GM23338 (cell line): ENCODE results near the gene DTNA. TPM values are rescaled to one million over a fixed set of nuclear protein-coding genes. Genes with fewer than 3 reads are reported as not detected.

Source experiments
- ATAC-seq: fragments of 200-7000 bp; cut with Tn5 transposase; 3 replicates; pipeline ENCODE4 v1.9.1; 2020
- DNase-seq: peaks from one replicate; pipeline ENCODE4 v3.0.0-alpha.2; 2015; ENCODE audit warnings: low spot score
- H2AFZ ChIP-seq: fragments of 200-600 bp; sonication (generic); 2 replicates; pipeline ENCODE4 v1.8.0; 2016; ENCODE audit warnings: antibody characterized with exemption, mild to moderate bottlenecking, moderate library complexity
- H3F3A ChIP-seq: fragments of 200-600 bp; sonication (generic); replicated peaks from 2 replicates; pipeline ENCODE4 v1.8.0; 2017; ENCODE audit warnings: antibody characterized with exemption, mixed run types, low read depth
- H3K27ac ChIP-seq: fragments of 200-600 bp; sonication (generic); 2 replicates; pipeline ENCODE4 v1.6.1; 2016; ENCODE audit warnings: low read depth
- H3K27me3 ChIP-seq: fragments of 200-600 bp; sonication (generic); 2 replicates; pipeline ENCODE4 v1.8.0; 2016; ENCODE audit warnings: mild to moderate bottlenecking, mixed run types, moderate library complexity; ENCODE audit not compliant: insufficient read depth
- H3K36me3 ChIP-seq: fragments of 200-600 bp; sonication (generic); 2 replicates; pipeline ENCODE4 v1.8.0; 2016; ENCODE audit warnings: mild to moderate bottlenecking; ENCODE audit not compliant: insufficient read depth
- H3K4me1 ChIP-seq: fragments of 200-600 bp; sonication (generic); 2 replicates; pipeline ENCODE4 v1.8.0; 2016; ENCODE audit warnings: mild to moderate bottlenecking, moderate library complexity; ENCODE audit not compliant: insufficient read depth
- H3K4me2 ChIP-seq: fragments of 200-600 bp; sonication (generic); 2 replicates; pipeline ENCODE4 v1.7.1; 2017; ENCODE audit warnings: mixed run types
- H3K4me3 ChIP-seq: fragments of 200-600 bp; sonication (generic); 2 replicates; pipeline ENCODE4 v1.6.1; 2016; ENCODE audit warnings: mixed run types
- H3K79me2 ChIP-seq: fragments of 200-600 bp; sonication (generic); replicated peaks from 2 replicates; pipeline ENCODE4 v1.8.0; 2017; ENCODE audit warnings: mild to moderate bottlenecking; ENCODE audit not compliant: insufficient read depth
- H3K9me2 ChIP-seq: fragments of 200-600 bp; sonication (generic); 2 replicates; pipeline ENCODE4 v1.8.0; 2017; ENCODE audit not compliant: insufficient read depth
- H4K20me1 ChIP-seq: fragments of 200-600 bp; sonication (generic); replicated peaks from 2 replicates; pipeline ENCODE4 v1.8.0; 2017; ENCODE audit warnings: mild to moderate bottlenecking; ENCODE audit not compliant: insufficient read depth
- H3K27ac Mint-ChIP-seq: 2 replicates; pipeline ENCODE4 v1.8.0; 2020; ENCODE audit warnings: inconsistent platforms, mild to moderate bottlenecking, moderate library complexity, mixed read lengths
- H3K27me3 Mint-ChIP-seq: 3 replicates; pipeline ENCODE4 v1.8.0; 2022; ENCODE audit warnings: low read depth, mild to moderate bottlenecking, moderate library complexity, mixed read lengths, inconsistent platforms; ENCODE audit not compliant: insufficient read depth, poor library complexity
- H3K36me3 Mint-ChIP-seq: 3 replicates; pipeline ENCODE4 v1.8.0; 2021; ENCODE audit warnings: low read depth, mild to moderate bottlenecking, inconsistent platforms, moderate library complexity, mixed read lengths
- H3K4me1 Mint-ChIP-seq: 3 replicates; pipeline ENCODE4 v1.8.0; 2020; ENCODE audit warnings: mild to moderate bottlenecking, inconsistent platforms, mixed read lengths
- H3K4me3 Mint-ChIP-seq: 3 replicates; pipeline ENCODE4 v1.8.0; 2021; ENCODE audit warnings: moderate library complexity, mild to moderate bottlenecking, inconsistent platforms, mixed read lengths
- H3K9me3 Mint-ChIP-seq: 3 replicates; pipeline ENCODE4 v1.8.0; 2020; ENCODE audit warnings: moderate library complexity, mild to moderate bottlenecking, inconsistent platforms, mixed read lengths
- CREB1 ChIP-seq: fragments of 250-450 bp; sonication (Bioruptor Pico); IDR thresholded peaks from 2 replicates; pipeline ENCODE4 v1.5.0; 2020; ENCODE audit warnings: low read depth, mild to moderate bottlenecking, moderate library complexity
- CTCF ChIP-seq, 2 experiments: fragments of 200-600 bp in 1 of 2; sonication (generic) in 1 of 2; conservative IDR thresholded peaks; 2 replicates each; pipeline versions ENCODE4 v1.5.1 to v1.6.1; 2016 to 2017; ENCODE audit warnings: antibody characterized with exemption in 2 of 2, low read depth in 2 of 2, mild to moderate bottlenecking in 2 of 2, moderate library complexity in 1 of 2
- EZH2 ChIP-seq: fragments of 200-600 bp; sonication (generic); IDR thresholded peaks from one replicate; pipeline ENCODE4 v1.8.0; 2017; ENCODE audit warnings: antibody characterized with exemption, mild to moderate bottlenecking, low read depth; ENCODE audit not compliant: unreplicated experiment
- JUNB ChIP-seq: IDR thresholded peaks from one replicate; pipeline ENCODE4 v1.6.1; 2016; ENCODE audit warnings: antibody characterized with exemption; ENCODE audit not compliant: unreplicated experiment
- STAT1 ChIP-seq: IDR thresholded peaks from one replicate; pipeline ENCODE4 v1.6.1; 2016; ENCODE audit warnings: antibody characterized with exemption; ENCODE audit not compliant: unreplicated experiment
- polyA plus RNA-seq: library from polyadenylated mRNA; unstranded; fragments of >200 nt; fragmentation: Nextera tagmentation; extraction: Ambion mirVana; gene quantifications from 2 replicates; pipeline ENCODE4 v1.2.1, GENCODE V29; 2016
- total RNA-seq: library from RNA; depleted of rRNA; stranded (reverse); fragments of >200 nt; shearing (Covaris generic); gene quantifications from 2 replicates; pipeline ENCODE4 v1.2.3, GENCODE V29; 2014
- TF ChIP-seq, protein P1 (sequence below): fragments of 250-450 bp; sonication (Bioruptor Pico); IDR thresholded peaks from 2 replicates; pipeline ENCODE4 v1.5.0; 2020; ENCODE audit warnings: mild to moderate bottlenecking, moderate library complexity
- TF ChIP-seq, protein P2 (sequence below): IDR thresholded peaks from one replicate; pipeline ENCODE4 v1.6.1; 2018; ENCODE audit warnings: antibody characterized with exemption; ENCODE audit not compliant: unreplicated experiment

DTNA gene
- total and polyA plus RNA-seq, 2 experiments from 2014 or later, result 11.5 to 25.1 TPM

GRCh38 chr18:34857320-34857719, 147.2 kb downstream of the DTNA start:
- Histone ChIP-seq H3K9me2 (0 out of 2 replicates have a peak, but pooled peaks cover 8% of the 10 kb centered on the region), H3K4me3 (no peak overlapping the region), H3F3A (no peaks in the 10 kb centered on the region), H3K4me1 (no peaks in the 10 kb centered on the region), H3K27ac (no peak overlapping the region), H3K36me3 (no peaks in the 10 kb centered on the region), H3K79me2 (no peaks in the 10 kb centered on the region), H3K4me2 (no peak overlapping the region), H3K27me3 (no peaks in the 10 kb centered on the region), H4K20me1 (no peaks in the 10 kb centered on the region), H2AFZ (no peak overlapping the region)
- H3K9me3 Mint-ChIP-seq, result no peaks in the 10 kb centered on the region
- H3K36me3 Mint-ChIP-seq, result peaks cover 11% of the 10 kb centered on the region; the same call in 2 of the 3 replicates
- H3K4me3 Mint-ChIP-seq, result no peak overlapping the region
- H3K27me3 Mint-ChIP-seq, result no peaks in the 10 kb centered on the region
- TF ChIP-seq, protein P1, sequence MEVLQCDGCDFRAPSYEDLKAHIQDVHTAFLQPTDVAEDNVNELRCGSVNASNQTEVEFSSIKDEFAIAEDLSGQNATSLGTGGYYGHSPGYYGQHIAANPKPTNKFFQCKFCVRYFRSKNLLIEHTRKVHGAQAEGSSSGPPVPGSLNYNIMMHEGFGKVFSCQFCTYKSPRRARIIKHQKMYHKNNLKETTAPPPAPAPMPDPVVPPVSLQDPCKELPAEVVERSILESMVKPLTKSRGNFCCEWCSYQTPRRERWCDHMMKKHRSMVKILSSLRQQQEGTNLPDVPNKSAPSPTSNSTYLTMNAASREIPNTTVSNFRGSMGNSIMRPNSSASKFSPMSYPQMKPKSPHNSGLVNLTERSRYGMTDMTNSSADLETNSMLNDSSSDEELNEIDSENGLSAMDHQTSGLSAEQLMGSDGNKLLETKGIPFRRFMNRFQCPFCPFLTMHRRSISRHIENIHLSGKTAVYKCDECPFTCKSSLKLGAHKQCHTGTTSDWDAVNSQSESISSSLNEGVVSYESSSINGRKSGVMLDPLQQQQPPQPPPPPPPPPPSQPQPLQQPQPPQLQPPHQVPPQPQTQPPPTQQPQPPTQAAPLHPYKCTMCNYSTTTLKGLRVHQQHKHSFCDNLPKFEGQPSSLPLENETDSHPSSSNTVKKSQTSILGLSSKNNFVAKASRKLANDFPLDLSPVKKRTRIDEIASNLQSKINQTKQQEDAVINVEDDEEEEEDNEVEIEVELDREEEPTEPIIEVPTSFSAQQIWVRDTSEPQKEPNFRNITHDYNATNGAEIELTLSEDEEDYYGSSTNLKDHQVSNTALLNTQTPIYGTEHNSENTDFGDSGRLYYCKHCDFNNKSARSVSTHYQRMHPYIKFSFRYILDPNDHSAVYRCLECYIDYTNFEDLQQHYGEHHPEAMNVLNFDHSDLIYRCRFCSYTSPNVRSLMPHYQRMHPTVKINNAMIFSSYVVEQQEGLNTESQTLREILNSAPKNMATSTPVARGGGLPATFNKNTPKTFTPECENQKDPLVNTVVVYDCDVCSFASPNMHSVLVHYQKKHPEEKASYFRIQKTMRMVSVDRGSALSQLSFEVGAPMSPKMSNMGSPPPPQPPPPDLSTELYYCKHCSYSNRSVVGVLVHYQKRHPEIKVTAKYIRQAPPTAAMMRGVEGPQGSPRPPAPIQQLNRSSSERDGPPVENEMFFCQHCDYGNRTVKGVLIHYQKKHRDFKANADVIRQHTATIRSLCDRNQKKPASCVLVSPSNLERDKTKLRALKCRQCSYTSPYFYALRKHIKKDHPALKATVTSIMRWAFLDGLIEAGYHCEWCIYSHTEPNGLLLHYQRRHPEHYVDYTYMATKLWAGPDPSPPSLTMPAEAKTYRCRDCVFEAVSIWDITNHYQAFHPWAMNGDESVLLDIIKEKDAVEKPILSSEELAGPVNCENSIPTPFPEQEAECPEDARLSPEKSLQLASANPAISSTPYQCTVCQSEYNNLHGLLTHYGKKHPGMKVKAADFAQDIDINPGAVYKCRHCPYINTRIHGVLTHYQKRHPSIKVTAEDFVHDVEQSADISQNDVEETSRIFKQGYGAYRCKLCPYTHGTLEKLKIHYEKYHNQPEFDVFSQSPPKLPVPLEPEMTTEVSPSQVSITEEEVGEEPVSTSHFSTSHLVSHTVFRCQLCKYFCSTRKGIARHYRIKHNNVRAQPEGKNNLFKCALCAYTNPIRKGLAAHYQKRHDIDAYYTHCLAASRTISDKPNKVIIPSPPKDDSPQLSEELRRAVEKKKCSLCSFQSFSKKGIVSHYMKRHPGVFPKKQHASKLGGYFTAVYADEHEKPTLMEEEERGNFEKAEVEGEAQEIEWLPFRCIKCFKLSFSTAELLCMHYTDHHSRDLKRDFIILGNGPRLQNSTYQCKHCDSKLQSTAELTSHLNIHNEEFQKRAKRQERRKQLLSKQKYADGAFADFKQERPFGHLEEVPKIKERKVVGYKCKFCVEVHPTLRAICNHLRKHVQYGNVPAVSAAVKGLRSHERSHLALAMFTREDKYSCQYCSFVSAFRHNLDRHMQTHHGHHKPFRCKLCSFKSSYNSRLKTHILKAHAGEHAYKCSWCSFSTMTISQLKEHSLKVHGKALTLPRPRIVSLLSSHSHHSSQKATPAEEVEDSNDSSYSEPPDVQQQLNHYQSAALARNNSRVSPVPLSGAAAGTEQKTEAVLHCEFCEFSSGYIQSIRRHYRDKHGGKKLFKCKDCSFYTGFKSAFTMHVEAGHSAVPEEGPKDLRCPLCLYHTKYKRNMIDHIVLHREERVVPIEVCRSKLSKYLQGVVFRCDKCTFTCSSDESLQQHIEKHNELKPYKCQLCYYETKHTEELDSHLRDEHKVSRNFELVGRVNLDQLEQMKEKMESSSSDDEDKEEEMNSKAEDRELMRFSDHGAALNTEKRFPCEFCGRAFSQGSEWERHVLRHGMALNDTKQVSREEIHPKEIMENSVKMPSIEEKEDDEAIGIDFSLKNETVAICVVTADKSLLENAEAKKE, result no peak
- no peak for TF ChIP-seq CTCF (conservative IDR thresholded peaks at IDR 0.05; ENCODE audit: low read depth in 2 of 2)
- TF ChIP-seq JUNB, result no peak
- DNase-seq, result no peak
- no peak overlapping the region for H3K27ac Mint-ChIP-seq
- peaks cover 4% of the 10 kb centered on the region; the same call in 2 of the 3 replicates for H3K4me1 Mint-ChIP-seq
- ATAC-seq, result no peak

DNA sequence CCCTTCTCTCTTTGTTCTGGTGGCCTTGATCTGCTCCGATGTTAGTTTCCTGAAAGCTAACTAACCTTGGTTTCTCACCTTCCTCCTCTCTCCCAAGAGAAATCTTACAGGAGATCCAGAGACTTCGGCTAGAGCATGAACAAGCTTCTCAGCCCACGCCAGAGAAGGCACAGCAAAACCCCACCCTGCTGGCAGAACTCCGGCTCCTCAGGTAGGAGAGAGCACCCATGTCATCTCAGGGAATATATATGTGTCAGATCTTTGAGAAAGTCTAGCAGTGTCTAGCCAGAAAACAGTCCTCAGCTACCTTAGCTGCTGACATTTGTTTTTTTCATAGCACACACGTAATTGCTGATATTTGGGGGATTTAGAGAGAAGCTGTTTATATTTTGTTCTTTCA, 148.1 kb downstream of the DTNA start:
- Histone ChIP-seq H3K4me1 (no peaks in the 10 kb centered on the region), H3K27ac (no peak overlapping the region), H3K79me2 (no peaks in the 10 kb centered on the region), H3K4me2 (no peak overlapping the region), H2AFZ (no peak overlapping the region), H4K20me1 (no peaks in the 10 kb centered on the region), H3K4me3 (no peak overlapping the region), H3K9me2 (0 out of 2 replicates have a peak, but pooled peaks cover 3% of the 10 kb centered on the region), H3K36me3 (no peaks in the 10 kb centered on the region), H3K27me3 (no peaks in the 10 kb centered on the region), H3F3A (no peaks in the 10 kb centered on the region)
- Mint-ChIP-seq H3K27me3 (no peaks in the 10 kb centered on the region), H3K36me3 (peaks cover 7% of the 10 kb centered on the region; the same call in 1 of the 3 replicates), H3K4me1 (peaks cover 4% of the 10 kb centered on the region; the same call in 2 of the 3 replicates), H3K27ac (no peak overlapping the region), H3K9me3 (no peaks in the 10 kb centered on the region), H3K4me3 (no peak overlapping the region)
- ATAC-seq, result no peak
- DNase-seq, result no peak
- no peak for TF ChIP-seq STAT1
- TF ChIP-seq, protein P2, sequence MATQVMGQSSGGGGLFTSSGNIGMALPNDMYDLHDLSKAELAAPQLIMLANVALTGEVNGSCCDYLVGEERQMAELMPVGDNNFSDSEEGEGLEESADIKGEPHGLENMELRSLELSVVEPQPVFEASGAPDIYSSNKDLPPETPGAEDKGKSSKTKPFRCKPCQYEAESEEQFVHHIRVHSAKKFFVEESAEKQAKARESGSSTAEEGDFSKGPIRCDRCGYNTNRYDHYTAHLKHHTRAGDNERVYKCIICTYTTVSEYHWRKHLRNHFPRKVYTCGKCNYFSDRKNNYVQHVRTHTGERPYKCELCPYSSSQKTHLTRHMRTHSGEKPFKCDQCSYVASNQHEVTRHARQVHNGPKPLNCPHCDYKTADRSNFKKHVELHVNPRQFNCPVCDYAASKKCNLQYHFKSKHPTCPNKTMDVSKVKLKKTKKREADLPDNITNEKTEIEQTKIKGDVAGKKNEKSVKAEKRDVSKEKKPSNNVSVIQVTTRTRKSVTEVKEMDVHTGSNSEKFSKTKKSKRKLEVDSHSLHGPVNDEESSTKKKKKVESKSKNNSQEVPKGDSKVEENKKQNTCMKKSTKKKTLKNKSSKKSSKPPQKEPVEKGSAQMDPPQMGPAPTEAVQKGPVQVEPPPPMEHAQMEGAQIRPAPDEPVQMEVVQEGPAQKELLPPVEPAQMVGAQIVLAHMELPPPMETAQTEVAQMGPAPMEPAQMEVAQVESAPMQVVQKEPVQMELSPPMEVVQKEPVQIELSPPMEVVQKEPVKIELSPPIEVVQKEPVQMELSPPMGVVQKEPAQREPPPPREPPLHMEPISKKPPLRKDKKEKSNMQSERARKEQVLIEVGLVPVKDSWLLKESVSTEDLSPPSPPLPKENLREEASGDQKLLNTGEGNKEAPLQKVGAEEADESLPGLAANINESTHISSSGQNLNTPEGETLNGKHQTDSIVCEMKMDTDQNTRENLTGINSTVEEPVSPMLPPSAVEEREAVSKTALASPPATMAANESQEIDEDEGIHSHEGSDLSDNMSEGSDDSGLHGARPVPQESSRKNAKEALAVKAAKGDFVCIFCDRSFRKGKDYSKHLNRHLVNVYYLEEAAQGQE, result no peak
- TF ChIP-seq CTCF (conservative IDR thresholded peaks at IDR 0.05; ENCODE audit: low read depth in 2 of 2), result no peak
- TF ChIP-seq EZH2, result no peak
- TF ChIP-seq CREB1, result no peak
